Keratinocyte (primary cell): ENCODE measurements around the gene SLCO4C1. TPM values are rescaled to one million over a fixed set of nuclear protein-coding genes. Genes with fewer than 3 reads are reported as not detected.

Experiments used
- DNase-seq: peaks from one replicate; pipeline ENCODE4 v3.0.0-alpha.2; 2011; ENCODE audit warnings: low read depth, missing footprints, low spot score
- FAIRE-seq: peaks from 2 replicates; lab custom pipeline; 2011; peaks lifted over from hg19 to GRCh38; lab: Jason Lieb, UNC
- H2AFZ ChIP-seq: 2 replicates; pipeline ENCODE4 v1.6.0; 2012; ENCODE audit warnings: low read length, control low read depth, inconsistent platforms; ENCODE audit not compliant: control insufficient read depth
- H3K27ac ChIP-seq: 2 replicates; pipeline ENCODE4 v1.5.1; 2011; ENCODE audit warnings: low read length; ENCODE audit not compliant: control insufficient read depth, insufficient read depth
- H3K27me3 ChIP-seq: 3 replicates; pipeline ENCODE4 v1.6.0; 2011; ENCODE audit warnings: low read length; ENCODE audit not compliant: control insufficient read depth, insufficient read depth; ENCODE audit errors: extremely low read depth
- H3K36me3 ChIP-seq, 2 experiments: 2 replicates in 1 of 2; 3 replicates in 1 of 2; pipeline ENCODE4 v1.5.1; 2011; ENCODE audit warnings: low read length in 2 of 2, mild to moderate bottlenecking in 1 of 2; ENCODE audit not compliant: control insufficient read depth in 2 of 2, insufficient read depth in 2 of 2; ENCODE audit errors: extremely low read depth in 1 of 2
- H3K4me1 ChIP-seq: 3 replicates; pipeline ENCODE4 v1.5.1; 2011; ENCODE audit warnings: low read length; ENCODE audit not compliant: control insufficient read depth, insufficient read depth; ENCODE audit errors: extremely low read depth
- H3K4me2 ChIP-seq: 3 replicates; pipeline ENCODE4 v1.6.0; 2011; ENCODE audit warnings: low read depth, low read length; ENCODE audit not compliant: control insufficient read depth, insufficient read depth; ENCODE audit errors: extremely low read depth
- H3K4me3 ChIP-seq, 3 experiments: fragments of 200-600 bp in 1 of 3; sonication (generic) in 1 of 3; 2 replicates in 2 of 3; 3 replicates in 1 of 3; pipeline ENCODE4 v1.5.1; 2011 to 2016; ENCODE audit warnings: low read length in 3 of 3, mild to moderate bottlenecking in 3 of 3, control low read depth in 2 of 3, inconsistent platforms in 1 of 3, low read depth in 1 of 3, mixed read lengths in 1 of 3, mixed run types in 1 of 3, moderate library complexity in 1 of 3; ENCODE audit not compliant: control insufficient read depth in 2 of 3, insufficient read depth in 2 of 3; ENCODE audit errors: extremely low read depth in 1 of 3
- H3K79me2 ChIP-seq: 2 replicates; pipeline ENCODE4 v1.6.0; 2012; ENCODE audit warnings: low read length; ENCODE audit not compliant: control insufficient read depth, insufficient read depth
- H3K9ac ChIP-seq: 3 replicates; pipeline ENCODE4 v1.6.0; 2011; ENCODE audit warnings: low read length; ENCODE audit not compliant: control insufficient read depth, insufficient read depth; ENCODE audit errors: extremely low read depth
- H3K9me1 ChIP-seq: 3 replicates; pipeline ENCODE4 v1.6.0; 2011; ENCODE audit warnings: low read length; ENCODE audit not compliant: control insufficient read depth, insufficient read depth; ENCODE audit errors: extremely low read depth
- H3K9me3 ChIP-seq: 2 replicates; pipeline ENCODE4 v1.5.1; 2012; ENCODE audit warnings: low read depth, low read length; ENCODE audit not compliant: control insufficient read depth
- H4K20me1 ChIP-seq: 3 replicates; pipeline ENCODE4 v1.6.0; 2011; ENCODE audit warnings: low read length; ENCODE audit not compliant: control insufficient read depth, insufficient read depth; ENCODE audit errors: extremely low read depth
- EZH2 ChIP-seq: IDR thresholded peaks from one replicate; pipeline ENCODE4 v1.6.1; 2012; ENCODE audit warnings: inconsistent platforms, mild to moderate bottlenecking, low read length, moderate library complexity
- dilution Hi-C: fragments of 300-500 bp; cut with MboI; formaldehyde crosslinking; loops from one replicate; pipeline ENCODE4 v1.7.0; 2020; ENCODE audit warnings: low sequenced_read_pairs; ENCODE audit not compliant: extremely low pct_ligation_motif_present
- polyA plus RNA-seq, 5 experiments: library from polyadenylated mRNA; depleted of rRNA in 3 of 5; stranded (reverse) in 3 of 5; stranded (forward) in 1 of 5; unstranded in 1 of 5; fragments of >200 nt; gene quantifications; 1 replicate in 1 of 5; 2 replicates in 3 of 5; 3 replicates in 1 of 5; pipeline versions ENCODE4 v1.2.1 to v1.2.3, GENCODE V29; 2011 to 2012; ENCODE audit warnings: missing spikeins in 2 of 5, low read depth in 1 of 5, low replicate concordance in 1 of 5
- TF ChIP-seq, protein P1 (sequence below), 3 experiments: IDR thresholded peaks in 1 of 3; conservative IDR thresholded peaks in 1 of 3; optimal IDR thresholded peaks in 1 of 3; 2 replicates in 2 of 3; 3 replicates in 1 of 3; pipeline versions ENCODE3 to v1.5.1; 2011; ENCODE audit warnings: low read length in 3 of 3, mild to moderate bottlenecking in 3 of 3, moderate library complexity in 2 of 3, control low read depth in 1 of 3, inconsistent platforms in 1 of 3; ENCODE audit not compliant: insufficient read depth in 2 of 3; ENCODE audit errors: extremely low read depth in 1 of 3

Gene SLCO4C1
- polyA plus RNA-seq, 1 donor (not counting 4 experiments of a cell fraction or from before 2014, with no cell fraction given), result 0.01 TPM

DNA sequence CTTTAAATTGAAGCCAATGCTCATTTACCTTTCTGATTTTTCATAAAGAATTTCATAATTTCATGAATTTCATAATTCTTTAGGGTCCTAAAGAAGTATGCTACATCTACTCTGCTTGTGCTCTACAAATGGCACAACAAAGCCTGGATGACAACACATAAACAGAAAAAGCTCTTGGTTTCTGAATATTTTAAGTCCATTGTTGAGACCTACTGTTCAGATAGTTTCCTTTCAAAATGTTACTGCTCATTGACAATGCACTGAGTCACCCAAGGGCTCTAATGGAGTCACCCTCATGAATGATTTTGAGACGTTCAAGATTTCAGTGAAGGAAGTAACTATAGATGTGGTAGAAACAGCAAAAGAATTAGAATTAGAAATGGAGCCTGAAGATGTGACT, 74.1 kb downstream of the SLCO4C1 start:
- Histone ChIP-seq H3K79me2 (no peaks in the 10 kb centered on the region), H3K27ac (no peak overlapping the region), H3K9me3 (no peaks in the 10 kb centered on the region), H3K4me2 (no peak overlapping the region), H3K9me1 (no peaks in the 10 kb centered on the region), H3K4me3 (no peak overlapping the region), H2AFZ (no peak overlapping the region), H4K20me1 (no peaks in the 10 kb centered on the region), H3K27me3 (no peaks in the 10 kb centered on the region), H3K9ac (no peak overlapping the region), H3K4me1 (no peaks in the 10 kb centered on the region), H3K36me3 (no peaks in the 10 kb centered on the region)
- DNase-seq (no peak), FAIRE-seq (no peak)
- dilution Hi-C loops, result no loop called here
- TF ChIP-seq, protein P1, sequence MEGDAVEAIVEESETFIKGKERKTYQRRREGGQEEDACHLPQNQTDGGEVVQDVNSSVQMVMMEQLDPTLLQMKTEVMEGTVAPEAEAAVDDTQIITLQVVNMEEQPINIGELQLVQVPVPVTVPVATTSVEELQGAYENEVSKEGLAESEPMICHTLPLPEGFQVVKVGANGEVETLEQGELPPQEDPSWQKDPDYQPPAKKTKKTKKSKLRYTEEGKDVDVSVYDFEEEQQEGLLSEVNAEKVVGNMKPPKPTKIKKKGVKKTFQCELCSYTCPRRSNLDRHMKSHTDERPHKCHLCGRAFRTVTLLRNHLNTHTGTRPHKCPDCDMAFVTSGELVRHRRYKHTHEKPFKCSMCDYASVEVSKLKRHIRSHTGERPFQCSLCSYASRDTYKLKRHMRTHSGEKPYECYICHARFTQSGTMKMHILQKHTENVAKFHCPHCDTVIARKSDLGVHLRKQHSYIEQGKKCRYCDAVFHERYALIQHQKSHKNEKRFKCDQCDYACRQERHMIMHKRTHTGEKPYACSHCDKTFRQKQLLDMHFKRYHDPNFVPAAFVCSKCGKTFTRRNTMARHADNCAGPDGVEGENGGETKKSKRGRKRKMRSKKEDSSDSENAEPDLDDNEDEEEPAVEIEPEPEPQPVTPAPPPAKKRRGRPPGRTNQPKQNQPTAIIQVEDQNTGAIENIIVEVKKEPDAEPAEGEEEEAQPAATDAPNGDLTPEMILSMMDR (optimal IDR thresholded peaks at IDR 0.05 in 1 of 3, IDR thresholded peaks at IDR 0.05 in 1 of 3, conservative IDR thresholded peaks at IDR 0.05 in 1 of 3; ENCODE audit: extremely low read depth in 1 of 3, insufficient read depth in 2 of 3, low read length in 3 of 3), result no peak
- TF ChIP-seq EZH2, result no peak

DNA sequence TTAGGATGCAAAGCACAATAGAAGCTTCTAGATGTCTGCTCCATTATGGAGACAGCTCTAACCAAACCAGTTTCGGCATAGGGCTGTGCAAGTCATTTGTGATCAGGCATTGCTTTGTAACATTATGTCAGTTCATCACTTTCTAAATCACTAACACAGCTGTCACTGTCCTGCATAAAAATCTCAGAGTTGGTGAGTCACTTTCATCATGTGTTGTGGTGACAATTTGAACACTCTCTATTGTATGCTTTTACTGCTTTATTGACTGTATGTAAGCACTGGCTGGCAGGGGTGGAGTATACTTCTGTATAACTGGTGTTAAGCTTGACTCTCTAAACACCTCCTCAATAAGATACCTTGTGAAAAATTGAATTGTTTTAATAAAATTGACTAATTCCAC, 77.9 kb downstream of the SLCO4C1 start:
- Histone ChIP-seq H4K20me1 (no peaks in the 10 kb centered on the region), H3K9ac (no peak overlapping the region), H3K27me3 (no peaks in the 10 kb centered on the region), H3K27ac (no peak overlapping the region), H3K79me2 (no peaks in the 10 kb centered on the region), H3K4me1 (no peaks in the 10 kb centered on the region), H3K9me1 (no peaks in the 10 kb centered on the region), H2AFZ (no peak overlapping the region), H3K4me2 (no peak overlapping the region), H3K36me3 (no peaks in the 10 kb centered on the region), H3K9me3 (no peaks in the 10 kb centered on the region), H3K4me3 (no peak overlapping the region)
- dilution Hi-C loops, result no loop called here
- no peak for FAIRE-seq
- DNase-seq, result no peak
- TF ChIP-seq EZH2, result no peak
- TF ChIP-seq, protein P1 (optimal IDR thresholded peaks at IDR 0.05 in 1 of 3, IDR thresholded peaks at IDR 0.05 in 1 of 3, conservative IDR thresholded peaks at IDR 0.05 in 1 of 3; ENCODE audit: extremely low read depth in 1 of 3, insufficient read depth in 2 of 3, low read length in 3 of 3), result no peak
